NCI-H2107 treated with DMSO at 0.1 percent for 48 hours (cell line): ENCODE data around the gene SLC7A7.
"Not testable (repeated sequence)": the region's sequence is repeated elsewhere in the genome, so short reads cannot be mapped to it uniquely, and the experiment has no call there.

ENCODE experiments used
- DNase-seq: peaks from one replicate; lab custom pipeline; 2025; ENCODE audit not compliant: unreplicated experiment; lab: John Stamatoyannopoulos, UW

The SLC7A7 gene

GRCh38 chr14:22814941-22815713, at the start of gene SLC7A7:
TSS of gene SLC7A7 (minus strand) at chr14:22815435. CDS start at chr14:22813398, 2,037 bp downstream.
- DNase-seq, result no peak

DNA sequence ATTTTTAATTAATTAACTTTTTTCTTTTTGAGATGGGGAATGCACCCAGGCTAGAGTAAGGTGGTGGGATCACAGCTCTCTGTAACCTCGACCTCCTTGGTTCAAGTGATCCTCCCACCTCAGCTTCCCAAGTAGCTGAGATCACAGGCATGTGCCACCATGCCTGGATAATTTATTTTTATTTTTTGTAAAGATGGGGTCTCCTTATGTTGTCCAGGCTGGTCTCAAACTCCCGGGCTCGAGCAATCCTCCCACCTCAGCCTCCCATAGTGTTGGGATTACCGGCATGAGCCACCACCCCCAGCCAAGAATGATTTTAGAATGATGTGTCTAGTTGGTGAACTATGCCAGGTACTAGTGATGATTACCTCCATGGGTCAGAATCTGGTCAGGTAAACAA, 49.7 kb upstream of the SLC7A7 start:
- no peak for DNase-seq

DNA sequence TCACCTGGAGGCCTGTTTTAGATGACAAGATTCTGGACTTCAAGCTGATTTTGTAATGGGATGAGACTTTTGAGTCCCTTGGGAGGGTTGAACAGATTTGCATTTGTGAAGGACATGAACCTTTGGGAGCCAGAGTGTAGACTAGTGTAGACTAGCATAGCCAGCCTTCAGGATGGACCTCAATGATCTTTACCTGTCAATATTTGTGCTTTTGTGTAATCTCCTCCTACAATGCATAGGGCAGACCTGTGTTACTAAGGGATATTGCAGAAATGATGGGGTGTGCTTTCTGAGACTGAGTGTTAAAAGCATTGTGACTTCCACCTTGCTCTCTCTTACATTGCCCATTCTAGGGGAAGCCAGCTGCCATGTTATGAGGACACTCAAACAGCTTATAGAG, 46.4 kb upstream of the SLC7A7 start:
- DNase-seq, result no peak

- DNase-seq, result not testable (repeated sequence)
Measured at GRCh38 chr14:22860377-22860776, 45.1 kb upstream of the SLC7A7 start.

DNA sequence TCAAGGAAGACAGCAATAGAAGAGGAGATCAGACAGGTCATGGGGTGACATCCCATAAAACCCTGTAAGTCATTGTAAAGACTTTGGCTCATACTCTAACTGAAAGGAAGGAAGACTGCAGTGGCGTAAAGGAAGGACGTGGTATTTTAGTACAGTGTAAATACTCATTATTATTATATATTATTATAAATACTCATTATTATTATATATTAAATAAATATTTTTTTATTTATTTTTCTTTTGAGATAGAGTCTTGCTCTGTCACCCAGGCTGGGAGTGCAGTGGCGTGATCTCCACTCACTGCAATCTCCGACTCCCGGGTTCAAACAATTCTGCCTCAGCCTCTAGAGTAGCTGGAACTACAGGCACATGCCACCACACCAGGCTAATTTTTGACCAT, 41.2 kb upstream of the SLC7A7 start:
- no peak for DNase-seq

DNA sequence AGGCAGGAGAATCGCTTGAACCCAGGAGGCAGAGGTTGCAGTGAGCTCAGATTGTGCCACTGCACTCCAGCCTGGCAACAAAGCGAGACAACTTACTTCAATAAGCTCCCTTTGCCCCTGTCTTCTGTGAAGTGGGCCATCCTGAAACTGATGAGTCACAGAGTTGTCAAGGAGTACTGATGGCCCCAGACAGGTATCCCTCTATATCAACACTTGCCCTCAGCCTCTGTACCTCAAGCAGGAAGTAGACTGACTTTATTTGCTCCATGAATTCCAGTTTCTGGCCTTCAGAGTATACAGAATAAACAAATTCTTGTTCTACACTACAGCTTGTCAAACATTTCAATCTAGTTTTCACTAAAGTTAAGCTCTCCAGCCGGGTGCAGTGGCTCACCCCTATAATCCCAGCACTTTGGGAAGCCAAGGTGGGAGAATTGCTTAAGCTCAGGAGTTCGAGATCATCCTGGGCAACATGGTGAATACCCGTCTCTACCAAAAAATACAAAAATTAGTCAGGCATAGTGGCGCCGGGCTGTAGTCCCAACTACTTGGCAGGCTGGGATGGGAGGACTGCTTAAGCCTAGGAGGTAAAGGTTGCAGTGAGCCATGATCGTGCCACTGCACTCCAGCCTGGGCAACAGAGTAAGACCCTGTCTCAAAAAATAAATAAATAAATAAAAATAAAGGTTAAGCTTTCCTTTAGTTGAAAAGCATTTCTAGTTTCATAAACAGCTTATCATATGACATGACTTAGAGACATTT, 39.9 kb upstream of the SLC7A7 start:
- no peak for DNase-seq

DNA sequence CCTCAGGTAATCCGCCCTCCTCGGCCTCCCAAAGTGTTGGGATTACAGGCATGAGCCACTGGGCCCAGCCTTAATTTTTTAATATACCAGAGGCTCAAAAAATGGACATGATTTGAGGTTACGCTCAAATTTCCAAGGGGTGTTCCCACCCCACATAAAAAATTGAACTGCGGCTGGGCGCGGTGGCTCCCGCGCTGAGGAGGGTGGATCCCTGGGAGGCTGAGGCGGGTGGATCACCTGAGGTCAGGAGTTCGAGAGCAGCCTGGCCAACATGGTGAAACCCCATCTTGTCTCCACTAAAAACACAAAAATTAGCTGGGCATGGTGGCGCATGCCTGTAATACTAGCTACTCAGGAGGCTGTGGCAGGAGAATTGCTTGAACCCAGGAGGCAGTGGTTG, 39.1 kb upstream of the SLC7A7 start:
- DNase-seq, result not testable (repeated sequence)

- DNase-seq, result peak; percentile 63
Measured at GRCh38 chr14:22852940-22853767, 37.9 kb upstream of the SLC7A7 start.

GRCh38 chr14:22852599-22852939, 37.3 kb upstream of the SLC7A7 start:
- DNase-seq, result no peak

GRCh38 chr14:22852178-22852577, 36.9 kb upstream of the SLC7A7 start:
- DNase-seq, result not testable (repeated sequence)

- no peak for DNase-seq
Measured at GRCh38 chr14:22850944-22851764, 35.9 kb upstream of the SLC7A7 start.

GRCh38 chr14:22849212-22849819, 34.1 kb upstream of the SLC7A7 start:
- no peak for DNase-seq

DNA sequence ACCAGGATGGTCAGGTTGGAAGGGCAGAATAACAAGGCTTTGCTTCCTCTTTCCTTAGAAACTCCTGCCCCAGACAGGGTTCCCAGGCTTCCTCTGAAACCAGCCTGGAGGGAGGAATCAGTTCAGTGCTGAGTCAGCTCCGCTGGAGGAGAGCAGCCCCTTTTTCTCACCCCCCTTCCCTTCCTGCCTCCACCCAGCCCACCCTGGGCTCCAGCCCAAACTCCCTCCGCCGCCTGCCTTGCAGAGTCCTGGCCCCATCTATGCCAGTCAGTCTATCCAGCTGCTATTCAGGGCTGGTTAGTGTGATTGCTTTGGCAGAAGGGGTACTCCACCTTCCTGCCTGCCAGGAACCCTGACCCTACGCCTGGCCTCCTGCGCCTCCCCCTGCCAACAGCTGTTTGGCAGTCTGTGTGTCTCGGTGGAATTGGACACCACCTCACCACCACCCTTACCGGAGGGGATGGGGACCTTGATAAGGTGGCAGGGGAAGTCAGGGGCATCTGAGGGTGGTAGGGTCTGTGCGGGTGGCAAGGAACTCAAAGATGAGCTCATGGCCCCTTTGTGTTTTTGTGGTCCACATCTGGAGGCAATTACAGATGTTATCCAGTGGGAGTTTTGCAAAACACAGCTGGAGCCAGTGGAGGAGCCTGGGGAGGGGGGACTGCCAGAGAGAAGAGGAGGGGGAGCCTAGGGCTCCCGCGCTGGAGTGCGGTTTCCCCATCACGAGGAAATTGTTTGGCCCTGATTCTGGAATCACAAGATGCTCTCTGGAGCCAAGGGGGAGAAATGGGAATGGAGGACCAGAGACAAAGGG, 33.3 kb upstream of the SLC7A7 start:
- no peak for DNase-seq

DNA sequence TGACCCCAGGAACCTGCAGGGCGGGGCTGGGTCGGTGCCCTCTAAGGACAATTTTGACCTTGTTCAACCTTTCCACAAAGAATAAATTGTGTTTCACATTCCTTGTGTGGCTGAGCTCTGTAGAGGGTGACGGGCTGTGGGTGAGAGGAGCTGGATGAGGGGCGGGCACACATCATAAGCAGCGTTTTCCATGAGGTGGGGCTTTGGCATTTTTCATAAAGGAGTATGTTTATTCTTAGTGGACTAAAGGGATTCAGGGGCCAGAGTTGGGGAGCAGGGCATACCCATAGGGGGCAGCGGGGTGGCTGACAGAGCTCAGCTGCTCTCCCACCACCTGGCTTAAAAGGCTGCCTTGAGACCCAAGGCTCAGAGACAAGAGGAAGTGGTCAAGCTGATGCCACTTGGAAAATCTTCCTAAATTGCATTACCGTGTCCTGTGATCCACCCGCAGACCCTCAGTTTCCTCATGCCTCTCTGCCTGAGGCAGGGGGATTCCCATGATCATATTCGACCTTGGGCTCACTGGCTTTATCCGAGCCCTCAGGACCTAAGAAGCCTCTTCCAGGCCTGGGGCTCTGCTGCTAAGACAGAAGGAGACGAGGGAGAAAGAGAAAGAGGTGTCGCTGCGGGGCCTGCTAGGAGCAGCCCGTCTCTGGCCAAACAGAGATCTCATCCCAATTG, 32.6 kb upstream of the SLC7A7 start:
- no peak for DNase-seq

DNA sequence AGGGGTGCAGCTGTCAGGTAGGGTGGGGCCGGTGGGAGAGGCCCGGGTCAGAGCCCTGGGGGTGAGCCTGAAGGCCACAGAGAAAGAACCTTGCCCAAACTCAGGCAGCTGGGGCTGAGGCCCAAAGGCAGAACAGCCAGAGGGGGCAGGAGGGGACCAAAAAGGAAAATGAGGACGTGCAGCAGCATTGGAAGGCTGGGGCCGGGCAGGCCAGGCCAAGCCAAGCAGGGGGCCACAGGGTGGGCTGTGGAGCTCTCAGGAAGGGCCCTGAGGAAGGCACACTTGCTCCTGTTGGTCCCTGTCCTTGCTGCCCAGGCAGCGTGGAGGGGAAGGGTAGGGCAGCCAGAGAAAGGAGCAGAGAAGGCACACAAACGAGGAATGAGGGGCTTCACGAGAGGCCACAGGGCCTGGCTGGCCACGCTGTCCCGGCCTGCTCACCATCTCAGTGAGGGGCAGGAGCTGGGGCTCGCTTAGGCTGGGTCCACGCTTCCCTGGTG, 31.6 kb upstream of the SLC7A7 start:
- no peak for DNase-seq

GRCh38 chr14:22845821-22846625, 30.8 kb upstream of the SLC7A7 start:
- no peak for DNase-seq

DNA sequence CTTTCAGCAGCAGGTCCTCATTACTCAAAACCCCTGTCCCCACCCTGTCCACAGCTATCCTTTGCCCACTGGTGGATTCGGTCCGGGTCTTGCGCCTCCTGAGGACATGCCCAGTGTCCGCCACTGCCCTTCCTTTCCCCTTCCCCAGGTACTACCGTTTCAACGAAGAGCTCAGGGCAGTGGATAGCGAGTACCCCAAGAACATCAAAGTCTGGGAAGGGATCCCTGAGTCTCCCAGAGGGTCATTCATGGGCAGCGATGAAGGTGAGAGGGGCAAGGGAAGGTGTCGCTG, 29.8 kb upstream of the SLC7A7 start:
- DNase-seq, result no peak
